ENCODE results near the gene SEC14L3.

- no peak for TF ChIP-seq POLR2A (IDR thresholded peaks at IDR 0.05; ENCODE audit: low read depth, low read length)
- TF ChIP-seq CTCF (IDR thresholded peaks at IDR 0.05; ENCODE audit: extremely low read depth in 1 of 2, insufficient read depth in 1 of 2, low read depth in 1 of 2, low read length in 2 of 2), result no peak
- no peak for TF ChIP-seq POLR2AphosphoS5 (IDR thresholded peaks at IDR 0.05; ENCODE audit: insufficient read depth, low read depth, low read length)
- no peak for TF ChIP-seq EZH2 (IDR thresholded peaks at IDR 0.05; ENCODE audit: borderline replicate concordance, low read depth, low read length, severe bottlenecking)
Measured at GRCh38 chr22:30503551-30503950, 31.7 kb upstream of the SEC14L3 start.
